Measurements from ENCODE around the gene POMC.

GRCh38 chr2:25213229-25213628, 44.8 kb upstream of the POMC start:
- no peak for TF ChIP-seq CTCF (conservative IDR thresholded peaks at IDR 0.05; ENCODE audit: low read depth, low read length)
- TF ChIP-seq POLR2A (IDR thresholded peaks at IDR 0.05; ENCODE audit: low read depth, low read length) = no peak
- no peak for TF ChIP-seq USF2 (IDR thresholded peaks at IDR 0.05; ENCODE audit: low read depth, low read length)
- TF ChIP-seq RAD21 (IDR thresholded peaks at IDR 0.05; ENCODE audit: low read length) = no peak
- no peak for TF ChIP-seq SMC3 (IDR thresholded peaks at IDR 0.05; ENCODE audit: low read depth, low read length)
- TF ChIP-seq CEBPB (IDR thresholded peaks at IDR 0.05; ENCODE audit: low read depth, low read length) = no peak
- TF ChIP-seq FOS (IDR thresholded peaks at IDR 0.05; ENCODE audit: low read depth, low read length) = no peak
